GM12874 (cell line): ENCODE data around the gene KLHL1.

Experiments
- CTCF ChIP-seq: IDR thresholded peaks from 2 replicates; pipeline ENCODE4 v1.5.1; 2011; ENCODE audit warnings: low read depth, mild to moderate bottlenecking, control low read depth, low read length, moderate library complexity; ENCODE audit not compliant: insufficient read depth

The KLHL1 gene

GRCh38 chr13:70108356-70109105, at the start of gene KLHL1:
TSS of gene KLHL1 (minus strand) at chr13:70108452. CDS start at chr13:70107699, 753 bp downstream.
- no peak for TF ChIP-seq CTCF

- no peak for TF ChIP-seq CTCF
Measured at GRCh38 chr13:70128098-70128497, 19.8 kb upstream of the KLHL1 start.

GRCh38 chr13:70125693-70126092, 17.4 kb upstream of the KLHL1 start:
- no peak for TF ChIP-seq CTCF

GRCh38 chr13:70117338-70117905, 9.2 kb upstream of the KLHL1 start:
- TF ChIP-seq CTCF, result no peak

- TF ChIP-seq CTCF, result no peak
Measured at GRCh38 chr13:70107498-70108281, 562 bp downstream of the KLHL1 start, which contains the start of gene ATXN8OS. TSS of gene ATXN8OS (plus strand) at chr13:70107826.

- no peak for TF ChIP-seq CTCF
Measured at GRCh38 chr13:70107125-70107497, 1.1 kb downstream of the KLHL1 start.

- no peak for TF ChIP-seq CTCF
Measured at GRCh38 chr13:70104481-70104880, 3.8 kb downstream of the KLHL1 start.
